Ovary (tissue), 3 donors: ENCODE data around the gene CMTM4.

Experiments
- EP300 ChIP-seq: sonication (generic); formaldehyde crosslinking; IDR thresholded peaks from one replicate; pipeline ENCODE4 v1.6.1; 2017; ENCODE audit warnings: antibody characterized with exemption
- POLR2A ChIP-seq: fragments of 450-650 bp; IDR thresholded peaks from one replicate; pipeline ENCODE4 v1.6.1; 2017; ENCODE audit warnings: antibody characterized with exemption, mild to moderate bottlenecking, moderate library complexity
- TF ChIP-seq, protein P1 (sequence below), 3 donors: fragments of 450-650 bp in 2 of 3; fragments of 200-600 bp in 1 of 3; IDR thresholded peaks; one replicate each; pipeline versions ENCODE4 v1.5.1 to v1.8.0; 2016 to 2022; ENCODE audit warnings: antibody characterized with exemption in 3 of 3, mild to moderate bottlenecking in 1 of 3
- donor health status: DM: no; HTN: no; CAD: no.

DNA sequence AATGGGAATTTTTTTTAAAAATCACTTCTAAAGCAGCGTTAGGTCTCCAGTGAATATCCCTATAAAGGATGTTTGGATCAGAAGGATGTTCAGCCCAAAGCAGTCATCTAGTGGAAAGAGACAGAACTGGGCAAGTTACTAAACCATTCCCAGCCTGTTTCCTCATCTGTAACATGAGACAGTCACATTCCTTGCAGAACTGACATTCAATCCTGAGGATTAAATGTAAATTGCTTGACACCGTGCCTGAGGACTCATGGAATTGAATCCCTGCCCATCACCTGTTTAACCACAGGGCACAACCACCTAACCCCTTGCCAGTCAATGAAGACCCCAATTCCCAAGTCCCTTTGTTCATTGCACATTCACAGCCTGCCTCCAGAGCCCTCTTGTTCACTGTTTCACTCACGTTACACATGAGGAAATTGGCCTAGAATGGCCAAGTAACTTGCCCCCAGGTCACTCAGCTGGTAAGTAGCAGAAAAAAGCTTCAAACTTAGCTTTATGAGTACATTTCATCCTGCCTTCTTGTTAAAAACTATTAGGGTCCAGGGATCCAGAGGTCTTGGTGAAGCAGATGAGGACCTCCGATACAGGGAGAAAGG is 115.8 kb downstream of the CMTM4 start:
- no peak for TF ChIP-seq POLR2A
- TF ChIP-seq EP300 = no peak
- TF ChIP-seq, protein P1, sequence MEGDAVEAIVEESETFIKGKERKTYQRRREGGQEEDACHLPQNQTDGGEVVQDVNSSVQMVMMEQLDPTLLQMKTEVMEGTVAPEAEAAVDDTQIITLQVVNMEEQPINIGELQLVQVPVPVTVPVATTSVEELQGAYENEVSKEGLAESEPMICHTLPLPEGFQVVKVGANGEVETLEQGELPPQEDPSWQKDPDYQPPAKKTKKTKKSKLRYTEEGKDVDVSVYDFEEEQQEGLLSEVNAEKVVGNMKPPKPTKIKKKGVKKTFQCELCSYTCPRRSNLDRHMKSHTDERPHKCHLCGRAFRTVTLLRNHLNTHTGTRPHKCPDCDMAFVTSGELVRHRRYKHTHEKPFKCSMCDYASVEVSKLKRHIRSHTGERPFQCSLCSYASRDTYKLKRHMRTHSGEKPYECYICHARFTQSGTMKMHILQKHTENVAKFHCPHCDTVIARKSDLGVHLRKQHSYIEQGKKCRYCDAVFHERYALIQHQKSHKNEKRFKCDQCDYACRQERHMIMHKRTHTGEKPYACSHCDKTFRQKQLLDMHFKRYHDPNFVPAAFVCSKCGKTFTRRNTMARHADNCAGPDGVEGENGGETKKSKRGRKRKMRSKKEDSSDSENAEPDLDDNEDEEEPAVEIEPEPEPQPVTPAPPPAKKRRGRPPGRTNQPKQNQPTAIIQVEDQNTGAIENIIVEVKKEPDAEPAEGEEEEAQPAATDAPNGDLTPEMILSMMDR (IDR thresholded peaks at IDR 0.05) = no peak
